Body of pancreas (tissue), 4 donors: Measurements from ENCODE around the gene TRIM69. TPM values are rescaled to one million over a fixed set of nuclear protein-coding genes. Genes with fewer than 3 reads are reported as not detected.
A peak's percentile ranks its signal among the peaks of the same experiment; 100 is the strongest.
"Not testable (repeated sequence)": the region's sequence is repeated elsewhere in the genome, so short reads cannot be mapped to it uniquely, and the experiment has no call there.

ENCODE experiments used
- ATAC-seq: fragments of 150-250 bp; one replicate; pipeline ENCODE4 v1.9.1; 2016
- DNase-seq, 4 donors: peaks; one replicate each; pipeline ENCODE4 v3.0.0-alpha.2; 2019
- H3K27ac ChIP-seq, 4 donors: fragments of 200-600 bp; sonication (generic); 1 replicate in 3 of 4; 2 replicates in 1 of 4; pipeline versions ENCODE4 v1.5.1 to v1.6.1; 2016 to 2019; ENCODE audit warnings: mild to moderate bottlenecking in 1 of 4, mixed read lengths in 1 of 4, moderate library complexity in 1 of 4
- H3K27me3 ChIP-seq, 2 donors: fragments of 200-600 bp; sonication (generic); one replicate each; pipeline ENCODE4 v1.6.0; 2016; ENCODE audit warnings: mild to moderate bottlenecking in 1 of 2
- H3K36me3 ChIP-seq, 2 donors: fragments of 200-600 bp; sonication (generic); replicated peaks in 1 of 2; 2 replicates each; pipeline ENCODE4 v1.5.1; 2016; ENCODE audit warnings: low read depth in 2 of 2; ENCODE audit not compliant: insufficient read depth in 1 of 2
- H3K4me1 ChIP-seq: fragments of 200-600 bp; sonication (generic); one replicate; pipeline ENCODE4 v1.6.0; 2016
- H3K4me3 ChIP-seq, 2 donors: fragments of 200-600 bp; sonication (generic); 1 replicate in 1 of 2; 2 replicates in 1 of 2; pipeline ENCODE4 v1.5.1; 2016 to 2019
- H3K9me3 ChIP-seq, 3 donors: fragments of 200-600 bp; sonication (generic); 1 replicate in 2 of 3; 2 replicates in 1 of 3; pipeline ENCODE4 v1.5.1; 2016
- POLR2A ChIP-seq, 3 donors: fragments of 450-650 bp; IDR thresholded peaks; one replicate each; pipeline ENCODE4 v1.6.1; 2016; ENCODE audit warnings: antibody characterized with exemption in 3 of 3, mild to moderate bottlenecking in 2 of 3
- WGBS, 2 donors: methylation state at CpG; one replicate each; pipeline ENCODE4 v1.1.5; 2017; 5-methylcytosine and 5-hydroxymethylcytosine counted together
- intact Hi-C: fragments of 100-400 bp; cut with DNase I; formaldehyde crosslinking; loops from one replicate; pipeline ENCODE4 v1.15.1; 2023
- total RNA-seq, 2 donors: library from RNA; depleted of rRNA; stranded (reverse); fragments of >200 nt; gene quantifications; one replicate each; pipeline ENCODE4 v1.1.0, GENCODE V29; 2016
- TF ChIP-seq, protein P1 (sequence below), 7 experiments: fragments of 450-650 bp in 4 of 7; fragments of 200-600 bp in 3 of 7; sonication (generic) in 3 of 7; IDR thresholded peaks; one replicate each; pipeline ENCODE4 v1.5.1; 2016 to 2019; ENCODE audit warnings: antibody characterized with exemption in 7 of 7

Gene TRIM69
- total RNA-seq, 2 donors from 2014 or later: 2.6 to 2.9 TPM

DNA sequence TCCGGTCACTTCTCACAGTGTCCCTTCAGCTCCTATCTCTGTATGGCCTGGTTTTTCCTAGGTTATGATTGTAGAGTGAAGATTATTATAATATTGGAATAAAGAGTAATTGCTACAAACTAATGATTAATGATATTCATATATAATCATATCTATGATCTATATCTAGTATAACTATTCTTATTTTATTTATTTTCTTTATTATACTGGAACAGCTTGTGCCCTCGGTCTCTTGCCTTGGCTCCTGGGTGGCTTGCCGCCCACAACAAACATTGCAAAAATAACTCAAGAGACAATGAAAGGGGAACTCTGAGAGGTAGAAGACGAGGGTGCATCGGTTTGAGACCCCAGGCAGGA lies 48.6 kb downstream of the TRIM69 start:
- peak in 1 of 4 donors; percentile 12 for DNase-seq
- H3K9me3 ChIP-seq, ATAC-seq, H3K36me3 ChIP-seq, H3K4me1 ChIP-seq, intact Hi-C loops, H3K27me3 ChIP-seq: not testable (repeated sequence)
- peak overlapping the region in 1 of 2 donors; percentile 82 for H3K4me3 ChIP-seq
- 39 to 47% methylated on average over 5 of the region's 5 CpGs for WGBS, 2 donors
- peak overlapping the region in 3 of 4 donors; percentile 79 to 99 (median 97) for H3K27ac ChIP-seq
- TF ChIP-seq, protein P1, sequence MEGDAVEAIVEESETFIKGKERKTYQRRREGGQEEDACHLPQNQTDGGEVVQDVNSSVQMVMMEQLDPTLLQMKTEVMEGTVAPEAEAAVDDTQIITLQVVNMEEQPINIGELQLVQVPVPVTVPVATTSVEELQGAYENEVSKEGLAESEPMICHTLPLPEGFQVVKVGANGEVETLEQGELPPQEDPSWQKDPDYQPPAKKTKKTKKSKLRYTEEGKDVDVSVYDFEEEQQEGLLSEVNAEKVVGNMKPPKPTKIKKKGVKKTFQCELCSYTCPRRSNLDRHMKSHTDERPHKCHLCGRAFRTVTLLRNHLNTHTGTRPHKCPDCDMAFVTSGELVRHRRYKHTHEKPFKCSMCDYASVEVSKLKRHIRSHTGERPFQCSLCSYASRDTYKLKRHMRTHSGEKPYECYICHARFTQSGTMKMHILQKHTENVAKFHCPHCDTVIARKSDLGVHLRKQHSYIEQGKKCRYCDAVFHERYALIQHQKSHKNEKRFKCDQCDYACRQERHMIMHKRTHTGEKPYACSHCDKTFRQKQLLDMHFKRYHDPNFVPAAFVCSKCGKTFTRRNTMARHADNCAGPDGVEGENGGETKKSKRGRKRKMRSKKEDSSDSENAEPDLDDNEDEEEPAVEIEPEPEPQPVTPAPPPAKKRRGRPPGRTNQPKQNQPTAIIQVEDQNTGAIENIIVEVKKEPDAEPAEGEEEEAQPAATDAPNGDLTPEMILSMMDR (IDR thresholded peaks at IDR 0.05): peak in 1 of 7 experiments; percentile 29

DNA sequence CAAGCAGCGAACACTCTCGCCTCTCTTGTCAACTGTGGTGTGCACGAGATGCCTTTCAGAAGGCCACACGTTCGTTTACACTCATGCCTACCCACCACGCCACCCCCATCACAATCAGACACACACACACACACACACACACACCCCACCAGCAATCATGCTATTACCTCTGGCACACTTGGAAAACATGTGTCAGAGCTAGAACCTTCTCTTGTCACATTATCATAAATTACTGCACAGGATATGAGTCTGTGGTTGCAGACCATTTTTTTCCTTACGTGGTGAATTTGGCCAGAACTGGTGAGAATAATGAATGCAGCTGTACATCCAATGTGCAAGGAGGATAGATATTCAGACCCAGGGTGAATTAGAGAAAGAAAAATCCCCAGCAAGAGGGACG lies 52.4 kb downstream of the TRIM69 start:
- Histone ChIP-seq H3K27me3 (no peaks in the 10 kb centered on the region), H3K9me3 (no peaks in the 10 kb centered on the region), H3K4me1 (peaks cover 4% of the 10 kb centered on the region), H3K27ac (no peak overlapping the region), H3K4me3 (no peak overlapping the region), H3K36me3 (no peaks in the 10 kb centered on the region)
- intact Hi-C loops: no loop called here
- DNase-seq (no peak), ATAC-seq (no peak)
- WGBS, 2 donors: 54 to 68% methylated on average over 8 of the region's 8 CpGs
- TF ChIP-seq POLR2A (IDR thresholded peaks at IDR 0.05): no peak
- TF ChIP-seq, protein P1 (IDR thresholded peaks at IDR 0.05): no peak

DNA sequence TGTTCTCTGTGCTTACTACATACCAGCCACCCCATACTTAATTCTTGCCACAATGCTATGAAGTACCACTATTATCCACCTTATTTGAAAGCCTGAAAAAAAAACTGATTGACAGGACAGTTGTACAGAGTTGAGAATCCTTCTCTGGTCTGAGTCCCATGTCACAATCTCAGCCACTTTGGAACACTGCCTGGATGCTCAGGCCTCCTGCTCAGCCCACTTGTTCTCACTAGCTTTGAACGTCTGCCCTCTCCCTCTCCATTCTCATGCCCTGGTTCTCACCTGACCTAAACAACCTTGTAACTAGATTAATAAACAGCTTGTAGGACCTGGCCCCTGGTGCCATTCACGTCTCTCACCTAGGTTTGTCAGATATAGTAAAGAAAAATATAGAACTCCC lies 53.9 kb downstream of the TRIM69 start:
- no peak for TF ChIP-seq POLR2A (IDR thresholded peaks at IDR 0.05)
- TF ChIP-seq, protein P1 (IDR thresholded peaks at IDR 0.05): no peak
- Histone ChIP-seq H3K4me3 (no peak overlapping the region), H3K9me3 (no peaks in the 10 kb centered on the region), H3K27me3 (no peaks in the 10 kb centered on the region), H3K36me3 (no peaks in the 10 kb centered on the region), H3K27ac (no peak overlapping the region), H3K4me1 (no peaks in the 10 kb centered on the region)
- intact Hi-C loops: no loop called here
- ATAC-seq: no peak
- no peak for DNase-seq
- WGBS, 2 donors: 33 to 49% methylated on average over 2 of the region's 2 CpGs

GRCh38 chr15:44790656-44791055 lies 54.3 kb downstream of the TRIM69 start:
- Histone ChIP-seq H3K4me1 (no peaks in the 10 kb centered on the region), H3K36me3 (no peaks in the 10 kb centered on the region), H3K4me3 (no peak overlapping the region), H3K27ac (no peak overlapping the region), H3K9me3 (no peaks in the 10 kb centered on the region), H3K27me3 (no peaks in the 10 kb centered on the region)
- 93% methylated on average over 3 of the region's 3 CpGs for WGBS, 2 donors
- DNase-seq: no peak
- TF ChIP-seq POLR2A (IDR thresholded peaks at IDR 0.05): no peak
- TF ChIP-seq, protein P1 (IDR thresholded peaks at IDR 0.05): no peak
- ATAC-seq: no peak
- intact Hi-C loops: no loop called here

- Histone ChIP-seq H3K27ac (no peak overlapping the region), H3K9me3 (no peaks in the 10 kb centered on the region), H3K27me3 (no peaks in the 10 kb centered on the region), H3K4me1 (no peaks in the 10 kb centered on the region), H3K4me3 (no peak overlapping the region), H3K36me3 (no peaks in the 10 kb centered on the region)
- 42 to 44% methylated on average over 1 of the region's 1 CpG for WGBS, 2 donors
- DNase-seq (no peak), ATAC-seq (no peak)
- TF ChIP-seq, protein P1 (IDR thresholded peaks at IDR 0.05): no peak
- no peak for TF ChIP-seq POLR2A (IDR thresholded peaks at IDR 0.05)
- intact Hi-C loops: no loop called here
Measured at GRCh38 chr15:44792715-44793114, 56.4 kb downstream of the TRIM69 start.
